Right cardiac atrium (tissue), 5 donors: ENCODE measurements around the gene NTN5. TPM values are rescaled to one million over a fixed set of nuclear protein-coding genes. Genes with fewer than 3 reads are reported as not detected.
"Not testable (repeated sequence)": the region's sequence is repeated elsewhere in the genome, so short reads cannot be mapped to it uniquely, and the experiment has no call there.

Experiments
- ATAC-seq, 2 donors: fragments of 200-7000 bp; cut with Tn5 transposase; one replicate each; pipeline versions ENCODE4 v1.8.0 to v1.9.1; 2020; ENCODE audit warnings: moderate library complexity in 2 of 2, mild to moderate bottlenecking in 1 of 2
- DNase-seq, 3 donors: peaks; one replicate each; pipeline ENCODE4 v3.0.0-alpha.2; 2020
- H3K27ac ChIP-seq: one replicate; pipeline ENCODE4 v1.5.1; 2013; ENCODE audit warnings: mild to moderate bottlenecking, low read length, control low read depth, moderate library complexity
- H3K27me3 ChIP-seq: one replicate; pipeline ENCODE4 v1.6.1; 2013; ENCODE audit not compliant: control insufficient read depth, insufficient read depth
- H3K4me1 ChIP-seq: one replicate; pipeline ENCODE4 v1.6.1; 2013; ENCODE audit warnings: low read length; ENCODE audit not compliant: control insufficient read depth, insufficient read depth
- H3K4me3 ChIP-seq: one replicate; pipeline ENCODE4 v1.5.1; 2013; ENCODE audit warnings: low read length, control low read depth
- H3K9me3 ChIP-seq: one replicate; pipeline ENCODE4 v1.6.1; 2013; ENCODE audit warnings: low read length; ENCODE audit not compliant: control insufficient read depth
- WGBS: extraction: QIAGEN DNeasy Blood & Tissue Kit; methylation state at CpG from one replicate; pipeline ENCODE4 v1.1.7; 2013; 5-methylcytosine and 5-hydroxymethylcytosine counted together
- intact Hi-C, 4 donors: fragments of 100-400 bp; cut with DNase I; formaldehyde crosslinking; loops; one replicate each; pipeline versions ENCODE4 v1.11.0 to v1.14.0; 2022 to 2023
- long read RNA-seq, 4 donors: library from polyadenylated mRNA; unstranded; transcript quantifications; one replicate each; pipeline ENCODE4 v2.0.0, GENCODE V29; 2020 to 2021
- polyA plus RNA-seq: library from polyadenylated mRNA; stranded (reverse); fragments of 200-250 nt; gene quantifications from one replicate; pipeline ENCODE4 v1.2.3, GENCODE V29; 2013
- total RNA-seq, 4 donors: library from RNA; stranded (reverse); fragmentation: NEBNext Ultra II Directional; extraction: Animal tissue kit (Norgen Biotek cat#: 25700); gene quantifications; one replicate each; pipeline ENCODE4 v1.2.1, GENCODE V29; 2021
- donor health status: healthy with polysubstance abuse.
- donor health status: DM: no; HTN: yes; CAD: no.
- donor health status: DM: no; HTN: no; CAD: no.
- donor health status: DM: no; HTN: yes; CAD: no; lungs with severe emphysema.
- donor health status: DM: yes; HTN: yes; CAD: no.

NTN5 gene
- total RNA-seq, result under 1 TPM; 0.19 to 0.94 (median 0.57) TPM
- 0.14 TPM for polyA plus RNA-seq
- long read RNA-seq, donor 1, result 0 reads
- long read RNA-seq, donor 2, result 0 reads
- long read RNA-seq, donor 3, result 0 reads
- long read RNA-seq, donor 4, partial matches to known transcripts, result 1 of 1 reads
- long read RNA-seq, donor 4, other reads (novel, unspliced or antisense), result 0 of 1 reads

GRCh38 chr19:48672994-48673393 is at the start of gene NTN5:
Gene NTN5, minus strand, starts transcription at chr19:48673017. Its CDS starts 2,031 bp downstream, at chr19:48670986.
- no peak within 1 kb of the TSS for H3K27ac ChIP-seq
- ATAC-seq, result no peak
- H3K9me3 ChIP-seq, result no peaks in the 10 kb centered on the region
- no peak within 1 kb of the TSS for H3K4me3 ChIP-seq
- 79% methylated on average over 25 of the region's 25 CpGs for WGBS
- intact Hi-C loops, result no loop called here
- peaks cover 2% of the 10 kb centered on the region for H3K4me1 ChIP-seq
- H3K27me3 ChIP-seq, result no peaks in the 10 kb centered on the region
- peak in 1 of 3 donors; percentile 60 for DNase-seq

GRCh38 chr19:48722196-48722708 is 49.4 kb upstream of the NTN5 start:
- H3K4me1 ChIP-seq, result peaks cover 15% of the 10 kb centered on the region

GRCh38 chr19:48720613-48721296 is 47.9 kb upstream of the NTN5 start:
- H3K9me3 ChIP-seq, result no peaks in the 10 kb centered on the region
- DNase-seq (peak; percentile 98 to 100 (median 99)), ATAC-seq (peak; percentile 74 to 87)
- no peaks in the 10 kb centered on the region for H3K27me3 ChIP-seq
- H3K4me1 ChIP-seq, result peaks cover 17% of the 10 kb centered on the region
- peak overlapping the region; percentile 39 for H3K4me3 ChIP-seq
- intact Hi-C loops, result no loop called here
- 21% methylated on average over 42 of the region's 42 CpGs for WGBS
- peak overlapping the region; percentile 92 for H3K27ac ChIP-seq

More at GRCh38 chr19:48722196-48722708, 49.4 kb upstream of the NTN5 start:
- ATAC-seq (no peak), DNase-seq (peak in 1 of 3 donors; percentile 44)
- no peak overlapping the region for H3K27ac ChIP-seq
- no peak overlapping the region for H3K4me3 ChIP-seq
- H3K9me3 ChIP-seq, result no peaks in the 10 kb centered on the region
- WGBS, result 85% methylated on average over 11 of the region's 11 CpGs
- H3K27me3 ChIP-seq, result no peaks in the 10 kb centered on the region
- intact Hi-C loops, result no loop called here

GRCh38 chr19:48720251-48720612 is 47.4 kb upstream of the NTN5 start:
- intact Hi-C loops, result no loop called here
- WGBS, result 24% methylated on average over 12 of the region's 12 CpGs
- ATAC-seq (peak; percentile 8 to 23), DNase-seq (no peak)
- Histone ChIP-seq H3K27me3 (no peaks in the 10 kb centered on the region), H3K4me3 (peak overlapping the region; percentile 13), H3K9me3 (no peaks in the 10 kb centered on the region), H3K4me1 (peaks cover 17% of the 10 kb centered on the region), H3K27ac (peak overlapping the region; percentile 92)

GRCh38 chr19:48719263-48720171 is 46.7 kb upstream of the NTN5 start, which contains the start of gene MAMSTR:
Gene MAMSTR, minus strand, starts transcription at chr19:48719725. Its CDS starts 694 bp downstream, at chr19:48719031.
- WGBS, result 60% methylated on average over 33 of the region's 33 CpGs
- ATAC-seq, result peak in 1 of 2 donors; percentile 3
- no peaks in the 10 kb centered on the region for H3K27me3 ChIP-seq
- peak within 1 kb of the TSS; percentile 92 for H3K27ac ChIP-seq
- peak; percentile 46 to 80 (median 69) for DNase-seq
- H3K4me3 ChIP-seq, result peak within 1 kb of the TSS; percentile 13
- H3K4me1 ChIP-seq, result peaks cover 18% of the 10 kb centered on the region
- H3K9me3 ChIP-seq, result no peaks in the 10 kb centered on the region
- intact Hi-C loops, result no loop called here

- 44% methylated on average over 15 of the region's 15 CpGs for WGBS
- no peaks in the 10 kb centered on the region for H3K9me3 ChIP-seq
- H3K4me1 ChIP-seq, result peaks cover 15% of the 10 kb centered on the region
- H3K4me3 ChIP-seq, result no peak overlapping the region
- peak overlapping the region; percentile 61 for H3K27ac ChIP-seq
- intact Hi-C loops, result no loop called here
- no peak for ATAC-seq
- DNase-seq, result peak in 1 of 3 donors; percentile 78
- H3K27me3 ChIP-seq, result no peaks in the 10 kb centered on the region
These were observed 46.0 kb upstream of the NTN5 start for GRCh38 chr19:48718711-48719231.

GRCh38 chr19:48718106-48718505 is 45.3 kb upstream of the NTN5 start:
- DNase-seq, H3K27me3 ChIP-seq, H3K4me3 ChIP-seq, ATAC-seq, H3K27ac ChIP-seq, intact Hi-C loops, H3K9me3 ChIP-seq: not testable (repeated sequence)
- 95% methylated on average over 13 of the region's 13 CpGs for WGBS
- H3K4me1 ChIP-seq, result peaks cover 15% of the 10 kb centered on the region

- Histone ChIP-seq H3K27me3 (no peaks in the 10 kb centered on the region), H3K9me3 (no peaks in the 10 kb centered on the region), H3K27ac (peak overlapping the region; percentile 19), H3K4me3 (no peak overlapping the region), H3K4me1 (peaks cover 15% of the 10 kb centered on the region)
- intact Hi-C loops, result no loop called here
- 12% methylated on average over 24 of the region's 24 CpGs for WGBS
- peak; percentile 3 to 7 for ATAC-seq
- DNase-seq, result peak; percentile 72 to 92 (median 91)
These were observed 43.9 kb upstream of the NTN5 start for GRCh38 chr19:48716562-48717291.

GRCh38 chr19:48715681-48716171 is 42.9 kb upstream of the NTN5 start:
- ATAC-seq (no peak), DNase-seq (peak; percentile 40 to 71 (median 69))
- Histone ChIP-seq H3K4me3 (no peak overlapping the region), H3K9me3 (no peaks in the 10 kb centered on the region), H3K4me1 (peaks cover 15% of the 10 kb centered on the region), H3K27ac (peak overlapping the region; percentile 9), H3K27me3 (no peaks in the 10 kb centered on the region)
- 62% methylated on average over 19 of the region's 19 CpGs for WGBS
- intact Hi-C loops, result no loop called here
